ENCODE data around the gene VKORC1. TPM values are rescaled to one million over a fixed set of nuclear protein-coding genes. Genes with fewer than 3 reads are reported as not detected.

The VKORC1 gene
- polyA plus RNA-seq, 2 of the 4 experiments (the other 2 are of a cell fraction), result 94.2 to 101 TPM

GRCh38 chr16:31134625-31135534 is 40.3 kb upstream of the VKORC1 start (continued):
- TF ChIP-seq KDM5A (IDR thresholded peaks at IDR 0.05), result no peak
- no peak for TF ChIP-seq RNF2 (IDR thresholded peaks at IDR 0.05; ENCODE audit: borderline replicate concordance, low read depth)
- TF ChIP-seq ATOH8 (CRISPR knock-in tag; IDR thresholded peaks at IDR 0.05; ENCODE audit: low read depth), result no peak
- TF ChIP-seq HOXB13 (CRISPR knock-in tag; IDR thresholded peaks at IDR 0.05; ENCODE audit: low read depth), result no peak
- TF ChIP-seq HMGXB4 (CRISPR knock-in tag; IDR thresholded peaks at IDR 0.05; ENCODE audit: borderline replicate concordance), result no peak
- no peak for TF ChIP-seq JUN (IDR thresholded peaks at IDR 0.05)
- TF ChIP-seq HEYL (CRISPR knock-in tag; IDR thresholded peaks at IDR 0.05), result no peak
- no peak for TF ChIP-seq CTCF (IDR thresholded peaks at IDR 0.05)
- no peak for TF ChIP-seq CHD4 (IDR thresholded peaks at IDR 0.05; ENCODE audit: borderline replicate concordance)

GRCh38 chr16:31134091-31134571 is 39.5 kb upstream of the VKORC1 start:
- TF ChIP-seq BHLHE40 (IDR thresholded peaks at IDR 0.05; ENCODE audit: low read depth, low read length) (no peak), ZFP36 (IDR thresholded peaks at IDR 0.05; ENCODE audit: borderline replicate concordance, partially characterized antibody) (no peak), RCOR1 (IDR thresholded peaks at IDR 0.05; ENCODE audit: low read depth, low read length) (no peak), MYC (IDR thresholded peaks at IDR 0.05; ENCODE audit: borderline replicate concordance, low read length) (no peak), HDAC2 (IDR thresholded peaks at IDR 0.05) (no peak), CTCF (IDR thresholded peaks at IDR 0.05) (no peak), PBX3 (IDR thresholded peaks at IDR 0.05) (no peak), FOSB (CRISPR knock-in tag; IDR thresholded peaks at IDR 0.05) (no peak), CBX8 (IDR thresholded peaks at IDR 0.05) (no peak), KDM5A (IDR thresholded peaks at IDR 0.05) (no peak), MAFK (IDR thresholded peaks at IDR 0.05; ENCODE audit: partially characterized antibody) (no peak), TFCP2L1 (CRISPR knock-in tag; IDR thresholded peaks at IDR 0.05) (no peak)
- TF ChIP-seq, protein P1, sequence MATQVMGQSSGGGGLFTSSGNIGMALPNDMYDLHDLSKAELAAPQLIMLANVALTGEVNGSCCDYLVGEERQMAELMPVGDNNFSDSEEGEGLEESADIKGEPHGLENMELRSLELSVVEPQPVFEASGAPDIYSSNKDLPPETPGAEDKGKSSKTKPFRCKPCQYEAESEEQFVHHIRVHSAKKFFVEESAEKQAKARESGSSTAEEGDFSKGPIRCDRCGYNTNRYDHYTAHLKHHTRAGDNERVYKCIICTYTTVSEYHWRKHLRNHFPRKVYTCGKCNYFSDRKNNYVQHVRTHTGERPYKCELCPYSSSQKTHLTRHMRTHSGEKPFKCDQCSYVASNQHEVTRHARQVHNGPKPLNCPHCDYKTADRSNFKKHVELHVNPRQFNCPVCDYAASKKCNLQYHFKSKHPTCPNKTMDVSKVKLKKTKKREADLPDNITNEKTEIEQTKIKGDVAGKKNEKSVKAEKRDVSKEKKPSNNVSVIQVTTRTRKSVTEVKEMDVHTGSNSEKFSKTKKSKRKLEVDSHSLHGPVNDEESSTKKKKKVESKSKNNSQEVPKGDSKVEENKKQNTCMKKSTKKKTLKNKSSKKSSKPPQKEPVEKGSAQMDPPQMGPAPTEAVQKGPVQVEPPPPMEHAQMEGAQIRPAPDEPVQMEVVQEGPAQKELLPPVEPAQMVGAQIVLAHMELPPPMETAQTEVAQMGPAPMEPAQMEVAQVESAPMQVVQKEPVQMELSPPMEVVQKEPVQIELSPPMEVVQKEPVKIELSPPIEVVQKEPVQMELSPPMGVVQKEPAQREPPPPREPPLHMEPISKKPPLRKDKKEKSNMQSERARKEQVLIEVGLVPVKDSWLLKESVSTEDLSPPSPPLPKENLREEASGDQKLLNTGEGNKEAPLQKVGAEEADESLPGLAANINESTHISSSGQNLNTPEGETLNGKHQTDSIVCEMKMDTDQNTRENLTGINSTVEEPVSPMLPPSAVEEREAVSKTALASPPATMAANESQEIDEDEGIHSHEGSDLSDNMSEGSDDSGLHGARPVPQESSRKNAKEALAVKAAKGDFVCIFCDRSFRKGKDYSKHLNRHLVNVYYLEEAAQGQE (IDR thresholded peaks at IDR 0.05), result no peak
- POLR2A ChIA-PET, result no interaction called here
- FAIRE-seq, result no peak
- Histone ChIP-seq H3K9me3 (no peaks in the 10 kb centered on the region), H3K4me2 (no peak overlapping the region), H3K4me3 (no peak overlapping the region), H3K27ac (no peak overlapping the region), H3K4me1 (peaks cover 28% of the 10 kb centered on the region)
- WGBS (ENCODE audit: missing lambda C conversion rate), result 81% methylated on average over 5 of the region's 5 CpGs
- CTCF ChIA-PET, result interaction anchor here (1.2 to 1.7 kb wide), 3 partner anchors 8 to 14 kb away, joined by 4 to 6 read pairs (median 4); no protein-coding TSS in a partner anchor
- ATAC-seq, result no peak
- no peak for DNase-seq (ENCODE audit: low read depth in 1 of 2, low spot score in 1 of 2)
